HG03159 (cell line): ENCODE data around the gene COL5A1.

Source experiments
- ATAC-seq: cut with Tn5 transposase; IDR thresholded peaks from one replicate; pipeline ENCODE4 v1.9.1; 2021; ENCODE audit warnings: mild to moderate bottlenecking, moderate library complexity; ENCODE audit not compliant: unreplicated experiment

Gene COL5A1

GRCh38 chr9:134782921-134783698, 141.5 kb downstream of the COL5A1 start:
- ATAC-seq, result no peak

GRCh38 chr9:134783699-134784039, 142.1 kb downstream of the COL5A1 start:
- ATAC-seq, result no peak

- ATAC-seq, result no peak
These were observed 143.1 kb downstream of the COL5A1 start for GRCh38 chr9:134784577-134785305.

- no peak for ATAC-seq
These were observed 143.9 kb downstream of the COL5A1 start for GRCh38 chr9:134785325-134786108.

- ATAC-seq, result no peak
These were observed 146.3 kb downstream of the COL5A1 start for GRCh38 chr9:134787601-134788531.

GRCh38 chr9:134789168-134789567, 147.6 kb downstream of the COL5A1 start:
- no peak for ATAC-seq

GRCh38 chr9:134791009-134791408, 149.4 kb downstream of the COL5A1 start:
- ATAC-seq, result no peak

- ATAC-seq, result no peak
These were observed 151.0 kb downstream of the COL5A1 start for GRCh38 chr9:134792627-134793026.

- ATAC-seq, result no peak
These were observed 151.9 kb downstream of the COL5A1 start for GRCh38 chr9:134793288-134794188.

- ATAC-seq, result no peak
These were observed 153.2 kb downstream of the COL5A1 start for GRCh38 chr9:134794663-134795370.

- ATAC-seq, result no peak
These were observed 153.8 kb downstream of the COL5A1 start for GRCh38 chr9:134795446-134795845.

- ATAC-seq, result no peak
These were observed 155.3 kb downstream of the COL5A1 start for GRCh38 chr9:134796882-134797281.

GRCh38 chr9:134800791-134801339, 159.3 kb downstream of the COL5A1 start:
- no peak for ATAC-seq

GRCh38 chr9:134802216-134802795, 160.7 kb downstream of the COL5A1 start:
- ATAC-seq, result no peak

- no peak for ATAC-seq
These were observed 163.3 kb downstream of the COL5A1 start for GRCh38 chr9:134804871-134805270.

GRCh38 chr9:134807716-134808446, 166.3 kb downstream of the COL5A1 start:
- no peak for ATAC-seq

GRCh38 chr9:134808447-134808792, 166.8 kb downstream of the COL5A1 start:
- no peak for ATAC-seq

GRCh38 chr9:134809292-134809691, 167.7 kb downstream of the COL5A1 start:
- ATAC-seq, result no peak
